ENCODE data around the gene ZNF521.

ZNF521 gene

GRCh38 chr18:25349926-25350487 lies 2.0 kb downstream of the ZNF521 start:
- H3K4me3 ChIP-seq (replicated peaks; ENCODE audit: low read depth, low read length): peak overlapping the region; percentile 72
- no peak for TF ChIP-seq CTCF (IDR thresholded peaks at IDR 0.05; ENCODE audit: low read length, missing control alignments)
- no peak for DNase-seq (ENCODE audit: low read depth)

- H3K4me3 ChIP-seq (replicated peaks; ENCODE audit: low read depth, low read length): peak overlapping the region; percentile 72
- DNase-seq (ENCODE audit: low read depth): peak; percentile 52
- no peak for TF ChIP-seq CTCF (IDR thresholded peaks at IDR 0.05; ENCODE audit: low read length, missing control alignments)
These were observed 2.6 kb downstream of the ZNF521 start for GRCh38 chr18:25349131-25349925.

- TF ChIP-seq CTCF (IDR thresholded peaks at IDR 0.05; ENCODE audit: low read length, missing control alignments): no peak
- DNase-seq (ENCODE audit: low read depth): no peak
- H3K4me3 ChIP-seq (replicated peaks; ENCODE audit: low read depth, low read length): peak overlapping the region; percentile 72
These were observed 3.4 kb downstream of the ZNF521 start for GRCh38 chr18:25348386-25349130.

GRCh38 chr18:25346561-25346960 lies 5.4 kb downstream of the ZNF521 start:
- no peak overlapping the region for H3K4me3 ChIP-seq (replicated peaks; ENCODE audit: low read depth, low read length)
- no peak for TF ChIP-seq CTCF (IDR thresholded peaks at IDR 0.05; ENCODE audit: low read length, missing control alignments)
- no peak for DNase-seq (ENCODE audit: low read depth)

GRCh38 chr18:25345081-25345866 lies 6.7 kb downstream of the ZNF521 start:
- no peak overlapping the region for H3K4me3 ChIP-seq (replicated peaks; ENCODE audit: low read depth, low read length)
- no peak for DNase-seq (ENCODE audit: low read depth)
- TF ChIP-seq CTCF (IDR thresholded peaks at IDR 0.05; ENCODE audit: low read length, missing control alignments): no peak

- H3K4me3 ChIP-seq (replicated peaks; ENCODE audit: low read depth, low read length): no peak overlapping the region
- no peak for DNase-seq (ENCODE audit: low read depth)
- no peak for TF ChIP-seq CTCF (IDR thresholded peaks at IDR 0.05; ENCODE audit: low read length, missing control alignments)
These were observed 10.1 kb downstream of the ZNF521 start for GRCh38 chr18:25341831-25342230.

Measured in fibroblast of pulmonary artery (primary cell).